ENCODE data around the gene AEN.

The AEN gene

DNA sequence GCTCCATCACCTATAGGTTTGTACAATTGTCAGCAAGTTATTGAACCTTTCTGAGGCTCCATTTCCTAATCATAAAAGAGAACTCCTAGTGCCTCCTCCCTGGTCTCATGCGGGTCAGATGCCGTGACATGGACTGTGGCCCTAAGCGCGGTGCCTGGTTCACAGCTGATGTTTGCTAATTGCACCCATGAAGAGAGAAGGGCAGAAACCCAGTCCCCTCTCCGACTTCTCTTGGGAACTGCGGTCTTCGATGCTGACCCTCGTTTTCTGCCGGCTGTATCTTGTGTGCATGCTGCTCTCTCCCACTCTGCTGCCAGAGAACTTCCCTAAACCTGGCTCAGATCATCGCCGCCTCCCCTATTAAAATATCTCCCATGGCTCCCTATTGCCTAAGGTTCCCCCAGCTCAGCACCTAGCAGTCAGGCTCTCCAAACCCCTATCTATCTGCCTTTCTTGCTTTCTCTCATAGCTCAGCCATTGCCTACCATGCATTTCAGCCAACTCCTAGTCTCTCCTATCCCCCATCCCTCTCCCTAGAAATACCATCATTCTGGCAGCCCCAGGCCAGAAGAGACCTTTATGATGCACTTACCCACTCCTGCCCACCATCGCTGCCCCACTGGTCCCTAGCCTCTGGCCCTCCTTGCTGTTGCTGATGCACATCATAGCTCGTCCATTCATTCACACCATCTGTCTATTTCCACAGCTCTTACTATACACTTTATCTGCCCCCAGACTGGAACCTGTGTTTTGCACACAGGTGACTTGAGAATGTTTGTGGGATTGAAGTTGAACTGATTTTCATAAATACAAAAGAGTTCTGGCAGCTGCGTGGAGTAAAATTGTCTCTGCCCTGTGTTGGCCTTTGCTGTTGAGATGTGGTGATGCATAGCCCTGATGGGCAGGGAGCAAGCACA, 24.3 kb downstream of the AEN start:
- TF ChIP-seq, protein P1, sequence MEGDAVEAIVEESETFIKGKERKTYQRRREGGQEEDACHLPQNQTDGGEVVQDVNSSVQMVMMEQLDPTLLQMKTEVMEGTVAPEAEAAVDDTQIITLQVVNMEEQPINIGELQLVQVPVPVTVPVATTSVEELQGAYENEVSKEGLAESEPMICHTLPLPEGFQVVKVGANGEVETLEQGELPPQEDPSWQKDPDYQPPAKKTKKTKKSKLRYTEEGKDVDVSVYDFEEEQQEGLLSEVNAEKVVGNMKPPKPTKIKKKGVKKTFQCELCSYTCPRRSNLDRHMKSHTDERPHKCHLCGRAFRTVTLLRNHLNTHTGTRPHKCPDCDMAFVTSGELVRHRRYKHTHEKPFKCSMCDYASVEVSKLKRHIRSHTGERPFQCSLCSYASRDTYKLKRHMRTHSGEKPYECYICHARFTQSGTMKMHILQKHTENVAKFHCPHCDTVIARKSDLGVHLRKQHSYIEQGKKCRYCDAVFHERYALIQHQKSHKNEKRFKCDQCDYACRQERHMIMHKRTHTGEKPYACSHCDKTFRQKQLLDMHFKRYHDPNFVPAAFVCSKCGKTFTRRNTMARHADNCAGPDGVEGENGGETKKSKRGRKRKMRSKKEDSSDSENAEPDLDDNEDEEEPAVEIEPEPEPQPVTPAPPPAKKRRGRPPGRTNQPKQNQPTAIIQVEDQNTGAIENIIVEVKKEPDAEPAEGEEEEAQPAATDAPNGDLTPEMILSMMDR (IDR thresholded peaks at IDR 0.05; ENCODE audit: insufficient read depth, low read depth, low read length, missing control alignments): no peak
- peak; percentile 3 for DNase-seq (ENCODE audit: low read depth)
- no peak overlapping the region for H3K4me3 ChIP-seq (ENCODE audit: low read depth, low read length)

DNA sequence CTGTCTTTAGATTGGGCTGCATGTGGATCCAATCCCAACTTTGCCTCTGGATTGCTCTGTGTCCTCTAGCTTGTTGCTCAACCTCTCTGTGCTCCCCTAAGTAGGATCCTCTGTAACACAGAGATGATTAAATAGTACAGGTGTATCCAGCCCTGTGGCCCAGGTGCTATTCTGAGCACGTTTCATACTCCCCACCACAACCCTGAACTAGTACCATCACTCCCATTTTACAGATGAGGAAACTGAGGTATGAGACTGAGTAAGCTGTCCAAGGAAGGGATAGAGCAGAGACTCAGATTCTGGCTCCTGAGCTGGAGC, 24.9 kb downstream of the AEN start:
- H3K4me3 ChIP-seq (ENCODE audit: low read depth, low read length): no peak overlapping the region
- TF ChIP-seq, protein P1 (IDR thresholded peaks at IDR 0.05; ENCODE audit: insufficient read depth, low read depth, low read length, missing control alignments): no peak
- DNase-seq (ENCODE audit: low read depth): no peak

GRCh38 chr15:88646951-88647350, 25.8 kb downstream of the AEN start:
- TF ChIP-seq, protein P1 (IDR thresholded peaks at IDR 0.05; ENCODE audit: insufficient read depth, low read depth, low read length, missing control alignments): no peak
- H3K4me3 ChIP-seq (ENCODE audit: low read depth, low read length): no peak overlapping the region
- peak; percentile 0 for DNase-seq (ENCODE audit: low read depth)

- TF ChIP-seq, protein P1 (IDR thresholded peaks at IDR 0.05; ENCODE audit: insufficient read depth, low read depth, low read length, missing control alignments): no peak
- DNase-seq (ENCODE audit: low read depth): peak; percentile 9
- no peak overlapping the region for H3K4me3 ChIP-seq (ENCODE audit: low read depth, low read length)
Observed at GRCh38 chr15:88647351-88648105, 26.4 kb downstream of the AEN start.

DNA sequence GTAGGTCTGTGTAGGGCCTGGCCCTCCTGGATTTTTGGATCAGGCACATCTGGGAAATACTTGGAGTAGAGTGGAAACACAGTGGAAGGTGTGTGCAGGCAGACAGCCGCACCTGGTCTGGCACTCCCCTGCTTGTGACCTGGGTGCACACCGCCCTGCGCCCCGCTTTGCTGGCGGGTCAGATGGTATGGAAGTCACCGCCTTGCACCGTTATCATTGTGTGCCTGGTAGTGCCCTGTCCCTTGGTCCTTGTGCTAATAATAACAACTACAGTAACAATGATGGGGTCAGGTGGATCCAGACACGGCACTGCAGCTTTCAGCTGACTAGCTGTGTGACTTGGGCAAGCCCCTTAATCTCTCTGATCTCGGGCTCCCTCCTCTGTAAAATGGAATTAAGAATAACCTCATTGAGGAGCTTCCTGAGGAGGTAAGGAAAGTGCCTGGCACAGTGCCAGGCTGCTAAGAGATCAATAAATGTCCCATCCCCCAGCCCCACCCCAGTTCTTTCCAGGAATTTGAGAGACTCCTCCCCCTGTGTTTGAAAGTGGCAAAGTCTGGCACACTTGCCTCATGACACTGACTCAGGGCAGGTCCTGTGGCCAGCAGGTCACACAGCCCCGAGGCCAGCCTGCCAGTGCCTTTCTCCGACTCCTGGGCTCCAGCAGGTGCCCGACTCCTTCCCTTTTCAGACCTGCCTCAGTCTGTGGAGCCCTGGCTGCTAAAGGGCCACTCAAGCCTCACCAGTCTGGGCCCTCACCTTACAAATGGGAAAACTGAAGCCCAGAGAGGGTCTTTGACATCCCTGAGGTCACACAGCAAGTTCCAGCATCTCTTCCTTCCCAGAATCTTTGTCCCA, 27.4 kb downstream of the AEN start:
- H3K4me3 ChIP-seq (ENCODE audit: low read depth, low read length): no peak overlapping the region
- peak; percentile 6 for DNase-seq (ENCODE audit: low read depth)

GRCh38 chr15:88649286-88649733, 28.2 kb downstream of the AEN start:
- DNase-seq (ENCODE audit: low read depth): peak; percentile 32
- TF ChIP-seq, protein P1 (IDR thresholded peaks at IDR 0.05; ENCODE audit: insufficient read depth, low read depth, low read length, missing control alignments): no peak
- no peak overlapping the region for H3K4me3 ChIP-seq (ENCODE audit: low read depth, low read length)

More for the DNA sequence above, 27.4 kb downstream of the AEN start:
- TF ChIP-seq, protein P1 (IDR thresholded peaks at IDR 0.05; ENCODE audit: insufficient read depth, low read depth, low read length, missing control alignments): no peak
